Neuronal stem cell (in vitro differentiated cells): ENCODE measurements around the gene FOXE1.

ENCODE experiments used
- DNase-seq: peaks from one replicate; pipeline ENCODE4 v3.0.0-alpha.2; 2013; ENCODE audit warnings: low spot score
- H2AFZ ChIP-seq: one replicate; pipeline ENCODE4 v1.6.1; 2013; ENCODE audit warnings: mild to moderate bottlenecking, low read length, inconsistent platforms
- H2AK5ac ChIP-seq: 2 replicates; pipeline ENCODE4 v1.6.1; 2013; ENCODE audit warnings: low read depth, mild to moderate bottlenecking, inconsistent platforms, low read length, moderate library complexity, mixed read lengths
- H2BK120ac ChIP-seq: 2 replicates; pipeline ENCODE4 v1.6.1; 2013; ENCODE audit warnings: low read depth, mild to moderate bottlenecking, inconsistent platforms, low read length, moderate library complexity, mixed read lengths
- H2BK12ac ChIP-seq: one replicate; pipeline ENCODE4 v1.6.1; 2013; ENCODE audit warnings: low read length, inconsistent platforms
- H2BK15ac ChIP-seq: 2 replicates; pipeline ENCODE4 v1.6.1; 2013; ENCODE audit warnings: mild to moderate bottlenecking, low read length, inconsistent platforms, mixed read lengths
- H2BK5ac ChIP-seq: one replicate; pipeline ENCODE4 v1.6.1; 2013; ENCODE audit warnings: inconsistent platforms, mild to moderate bottlenecking, low read length, moderate library complexity
- H3K14ac ChIP-seq: one replicate; pipeline ENCODE4 v1.6.1; 2013; ENCODE audit warnings: low read length, inconsistent platforms
- H3K18ac ChIP-seq: 2 replicates; pipeline ENCODE4 v1.6.1; 2013; ENCODE audit warnings: low read length, inconsistent platforms
- H3K23ac ChIP-seq: 2 replicates; pipeline ENCODE4 v1.6.1; 2013; ENCODE audit warnings: low read depth, mild to moderate bottlenecking, mixed read lengths, low read length, inconsistent platforms; ENCODE audit not compliant: poor library complexity
- H3K27ac ChIP-seq: replicated peaks from 3 replicates; pipeline ENCODE4 v1.5.1; 2013; ENCODE audit warnings: low read length, inconsistent platforms
- H3K27me3 ChIP-seq, 3 experiments: 2 replicates each; pipeline ENCODE4 v1.6.1; 2013; ENCODE audit warnings: low read length in 3 of 3, mild to moderate bottlenecking in 2 of 3, inconsistent platforms in 1 of 3, low read depth in 1 of 3, mixed read lengths in 1 of 3, moderate library complexity in 1 of 3; ENCODE audit not compliant: control insufficient read depth in 3 of 3, insufficient read depth in 3 of 3
- H3K36me3 ChIP-seq, 2 donors: replicated peaks in 1 of 2; 2 replicates each; pipeline ENCODE4 v1.6.1; 2013; ENCODE audit warnings: low read length in 2 of 2; ENCODE audit not compliant: control insufficient read depth in 2 of 2, insufficient read depth in 2 of 2
- H3K4ac ChIP-seq: 2 replicates; pipeline ENCODE4 v1.6.1; 2013; ENCODE audit warnings: inconsistent platforms, mild to moderate bottlenecking, low read length, moderate library complexity
- H3K4me1 ChIP-seq, 2 donors: 1 replicate in 1 of 2; 2 replicates in 1 of 2; pipeline ENCODE4 v1.6.1; 2013; ENCODE audit warnings: low read length in 2 of 2, low read depth in 1 of 2; ENCODE audit not compliant: control insufficient read depth in 2 of 2, insufficient read depth in 1 of 2
- H3K4me2 ChIP-seq: one replicate; pipeline ENCODE4 v1.6.1; 2013; ENCODE audit warnings: mild to moderate bottlenecking, low read length, inconsistent platforms; ENCODE audit not compliant: insufficient read depth, poor library complexity, severe bottlenecking
- H3K4me3 ChIP-seq, 2 donors: 2 replicates each; pipeline ENCODE4 v1.5.1; 2013; ENCODE audit warnings: low read length in 2 of 2, mild to moderate bottlenecking in 2 of 2, inconsistent platforms in 1 of 2, moderate library complexity in 1 of 2
- H3K79me1 ChIP-seq: one replicate; pipeline ENCODE4 v1.6.1; 2013; ENCODE audit warnings: low read depth, mild to moderate bottlenecking, inconsistent platforms, low read length, moderate library complexity
- H3K9ac ChIP-seq: one replicate; pipeline ENCODE4 v1.6.1; 2013; ENCODE audit warnings: mild to moderate bottlenecking, low read depth, low read length, inconsistent platforms; ENCODE audit not compliant: poor library complexity
- H3K9me3 ChIP-seq, 2 donors: replicated peaks in 1 of 2; 2 replicates each; pipeline versions ENCODE3 to v1.6.1; 2013; ENCODE audit warnings: low read length in 2 of 2, mild to moderate bottlenecking in 2 of 2, inconsistent platforms in 1 of 2, low read depth in 1 of 2, mixed read lengths in 1 of 2, moderate library complexity in 1 of 2; ENCODE audit not compliant: control insufficient read depth in 2 of 2, insufficient read depth in 1 of 2
- H4K8ac ChIP-seq: one replicate; pipeline ENCODE4 v1.6.1; 2013; ENCODE audit warnings: low read depth, mild to moderate bottlenecking, inconsistent platforms, low read length, moderate library complexity
- H4K91ac ChIP-seq: one replicate; pipeline ENCODE4 v1.6.1; 2013; ENCODE audit warnings: low read length, low read depth, mild to moderate bottlenecking, inconsistent platforms; ENCODE audit not compliant: poor library complexity
- WGBS, 2 donors: extraction: QIAGEN DNeasy Blood & Tissue Kit; methylation state at CpG; one replicate each; pipeline ENCODE4 v1.1.7; 2013; ENCODE audit warnings: missing lambda C conversion rate in 2 of 2, mixed read lengths in 1 of 2; ENCODE audit not compliant: insufficient read length in 2 of 2, insufficient replicate concordance in 1 of 2; ENCODE audit errors: extremely low coverage in 2 of 2; 5-methylcytosine and 5-hydroxymethylcytosine counted together

The FOXE1 gene

DNA sequence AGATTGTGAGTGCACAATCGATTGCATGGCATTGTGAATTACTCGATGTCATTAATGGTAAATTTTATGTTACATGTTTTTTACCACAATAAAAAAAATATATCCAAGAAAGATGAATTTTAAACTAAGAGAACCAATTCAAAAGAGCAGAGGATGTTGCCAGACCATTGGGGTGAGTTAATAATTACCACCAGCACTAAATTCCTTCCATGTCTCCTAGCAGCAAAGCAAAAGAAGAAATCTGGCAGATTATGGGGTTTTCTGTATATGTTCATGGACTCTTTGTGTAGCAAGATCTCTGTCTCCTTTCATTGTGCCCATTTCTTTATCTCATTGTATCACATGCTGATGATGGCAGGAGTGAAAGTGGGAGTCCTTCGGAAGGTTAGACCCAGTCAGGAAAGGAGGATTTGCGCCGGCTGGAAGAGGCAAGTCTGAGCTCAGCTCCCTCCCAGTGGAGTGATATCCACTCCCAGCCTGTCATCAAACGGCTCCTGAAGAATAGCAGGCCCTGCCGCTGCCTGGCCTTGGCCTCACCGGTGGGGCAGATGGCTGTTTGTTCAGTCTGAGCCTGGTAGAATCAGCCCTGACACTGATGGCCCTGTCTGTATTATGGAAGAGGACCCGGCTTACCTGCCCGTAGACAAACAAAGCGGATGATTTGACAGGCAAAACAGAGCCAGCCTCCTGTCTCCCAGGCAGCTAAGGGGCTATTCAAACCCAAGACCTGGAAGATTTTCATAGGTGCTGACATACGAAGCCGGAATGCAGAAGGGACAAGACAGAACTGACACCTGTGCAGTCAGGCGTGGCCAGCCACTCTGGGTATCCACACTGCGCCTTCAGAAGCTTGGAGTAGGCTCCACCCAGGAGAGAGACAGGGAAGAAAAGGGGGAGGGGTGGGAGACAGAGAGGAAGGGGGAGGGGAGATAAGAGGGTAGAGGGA is 21.9 kb upstream of the FOXE1 start:
- no peak overlapping the region for H3K18ac ChIP-seq
- H3K9ac ChIP-seq: no peak overlapping the region
- no peaks in the 10 kb centered on the region for H3K36me3 ChIP-seq
- H3K4ac ChIP-seq: no peak overlapping the region
- no peak overlapping the region for H3K23ac ChIP-seq
- no peaks in the 10 kb centered on the region for H3K79me1 ChIP-seq
- peaks cover 0 to 19% (median 2%) of the 10 kb centered on the region in 3 experiments for H3K27me3 ChIP-seq
- H3K9me3 ChIP-seq: no peaks in the 10 kb centered on the region
- no peak overlapping the region for H3K4me2 ChIP-seq
- H2AK5ac ChIP-seq: no peak overlapping the region
- no peak for DNase-seq
- H3K27ac ChIP-seq: no peak overlapping the region
- H2BK12ac ChIP-seq: no peak overlapping the region
- H3K4me1 ChIP-seq: peaks cover 5 to 16% of the 10 kb centered on the region in 2 donors
- no peak overlapping the region for H4K8ac ChIP-seq
- H2BK5ac ChIP-seq: no peak overlapping the region
- no CpG with 5 or more reads among the region's 15 CpGs for WGBS, 2 donors
- H3K14ac ChIP-seq: no peak overlapping the region
- H2BK15ac ChIP-seq: no peak overlapping the region
- no peak overlapping the region for H4K91ac ChIP-seq
- no peak overlapping the region for H3K4me3 ChIP-seq
- H2AFZ ChIP-seq: peak overlapping the region; percentile 83
- no peak overlapping the region for H2BK120ac ChIP-seq

DNA sequence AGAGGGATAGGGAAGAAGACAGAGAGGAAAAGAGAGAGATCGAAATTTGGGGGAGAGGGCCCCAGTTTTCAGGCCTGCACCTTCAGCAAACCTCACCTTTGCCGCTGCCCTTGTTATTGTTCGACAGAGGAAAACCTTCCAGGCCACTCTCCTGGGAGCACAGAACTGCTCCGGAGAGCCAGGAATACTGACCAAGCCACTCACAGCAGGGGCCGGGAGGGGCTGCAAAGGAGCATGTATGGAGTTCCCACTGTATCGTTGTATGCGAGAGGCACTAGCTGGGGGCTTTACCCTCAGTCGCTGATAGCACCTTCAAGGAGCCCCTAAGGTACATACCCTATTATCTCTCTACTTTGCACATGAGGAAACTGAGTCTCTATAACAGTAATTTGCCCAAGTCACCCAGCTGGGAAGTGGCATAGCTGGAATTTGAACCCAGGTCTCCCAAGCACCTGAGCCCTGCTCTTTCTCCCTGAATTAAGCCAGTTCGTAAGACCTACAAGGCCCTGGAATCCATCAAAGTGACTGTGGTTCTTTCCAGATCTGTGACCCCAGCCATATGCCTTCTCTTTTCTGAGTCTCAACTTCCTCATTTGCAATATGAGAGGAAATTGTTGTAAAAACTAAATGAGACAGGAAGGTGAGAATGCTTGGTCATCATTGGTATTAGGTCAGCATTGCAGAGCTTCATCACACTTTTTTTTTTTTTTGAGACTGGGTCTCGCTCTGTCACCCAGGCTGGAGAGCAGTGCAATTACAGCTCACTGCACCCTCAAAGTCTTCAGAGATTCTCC is 21.0 kb upstream of the FOXE1 start:
- H2BK15ac ChIP-seq: no peak overlapping the region
- H2BK120ac ChIP-seq: no peak overlapping the region
- H2BK12ac ChIP-seq: no peak overlapping the region
- no peak overlapping the region for H3K23ac ChIP-seq
- H3K4me1 ChIP-seq: peaks cover 5 to 16% of the 10 kb centered on the region in 2 donors
- peaks cover 0 to 19% (median 2%) of the 10 kb centered on the region in 3 experiments for H3K27me3 ChIP-seq
- no peaks in the 10 kb centered on the region for H3K9me3 ChIP-seq
- no peak overlapping the region for H2BK5ac ChIP-seq
- no peak overlapping the region for H3K4me2 ChIP-seq
- DNase-seq: no peak
- no peaks in the 10 kb centered on the region for H3K36me3 ChIP-seq
- no peak overlapping the region for H3K4ac ChIP-seq
- H3K9ac ChIP-seq: no peak overlapping the region
- no peak overlapping the region for H3K18ac ChIP-seq
- H3K4me3 ChIP-seq: no peak overlapping the region
- no CpG with 5 or more reads among the region's 10 CpGs for WGBS, 2 donors
- no peak overlapping the region for H3K14ac ChIP-seq
- H2AK5ac ChIP-seq: no peak overlapping the region
- no peak overlapping the region for H3K27ac ChIP-seq
- H2AFZ ChIP-seq: peak overlapping the region; percentile 83
- H4K8ac ChIP-seq: no peak overlapping the region
- H4K91ac ChIP-seq: no peak overlapping the region
- no peaks in the 10 kb centered on the region for H3K79me1 ChIP-seq

DNA sequence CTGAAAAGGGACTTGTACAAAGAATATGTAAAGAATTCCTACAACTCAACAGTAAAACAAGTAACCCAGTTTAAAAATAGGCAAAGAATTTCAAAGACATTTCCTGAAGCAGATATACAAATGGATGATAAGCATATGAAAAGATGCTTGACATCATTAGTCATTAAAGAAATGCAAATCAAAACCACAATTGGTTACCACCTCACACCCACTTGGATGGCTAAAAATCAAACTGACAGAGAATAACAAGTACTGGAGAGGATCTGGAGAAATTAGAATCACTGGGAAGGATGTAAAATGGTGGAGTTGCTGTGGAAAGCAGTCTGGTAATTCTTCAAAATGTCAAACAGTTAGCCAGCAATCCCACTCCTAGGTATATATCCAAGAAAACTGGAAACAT is 12.5 kb upstream of the FOXE1 start:
- no peak for DNase-seq

DNA sequence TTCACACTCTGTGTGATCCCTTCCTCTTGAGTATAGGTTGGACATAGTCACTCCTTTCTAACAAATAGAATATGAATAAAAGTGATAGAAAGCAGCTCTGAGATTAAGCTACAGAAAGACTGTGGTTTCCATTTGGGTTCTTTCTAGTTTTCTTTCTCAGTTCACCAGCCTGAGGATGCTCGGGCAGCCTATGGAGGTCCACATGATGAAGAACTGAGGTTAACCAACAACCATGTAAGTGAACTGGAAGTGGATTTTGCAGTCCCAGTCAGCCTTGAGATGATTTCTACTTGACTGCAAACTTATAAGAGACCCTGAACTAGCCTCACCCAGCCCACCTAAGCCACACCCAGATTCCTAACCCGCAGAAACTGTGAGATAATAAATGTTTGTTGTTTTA is 10.1 kb upstream of the FOXE1 start:
- Histone ChIP-seq H3K36me3 (no peaks in the 10 kb centered on the region), H3K4me2 (no peak overlapping the region), H3K27me3 (peaks cover 12 to 49% (median 24%) of the 10 kb centered on the region in 3 experiments), H2BK5ac (no peak overlapping the region), H4K8ac (no peak overlapping the region), H3K4me1 (peaks cover 0 to 3% of the 10 kb centered on the region in 2 donors), H4K91ac (no peak overlapping the region), H3K18ac (no peak overlapping the region), H3K9ac (no peak overlapping the region), H2AK5ac (no peak overlapping the region), H3K23ac (no peak overlapping the region), H3K79me1 (no peaks in the 10 kb centered on the region), H2AFZ (no peak overlapping the region), H3K27ac (no peak overlapping the region), H2BK15ac (no peak overlapping the region), H3K4me3 (no peak overlapping the region), H3K4ac (no peak overlapping the region), H3K9me3 (no peaks in the 10 kb centered on the region), H3K14ac (no peak overlapping the region), H2BK120ac (no peak overlapping the region), H2BK12ac (no peak overlapping the region)
- WGBS, 2 donors: no CpG with 5 or more reads among the region's 2 CpGs
- no peak for DNase-seq

More for the DNA sequence above, 12.5 kb upstream of the FOXE1 start:
- Histone ChIP-seq H2AK5ac (no peak overlapping the region), H3K23ac (no peak overlapping the region), H3K27me3 (peaks cover 0 to 32% (median 2%) of the 10 kb centered on the region in 3 experiments), H3K4ac (no peak overlapping the region), H3K4me1 (no peaks in the 10 kb centered on the region), H2AFZ (no peak overlapping the region), H3K9ac (no peak overlapping the region), H2BK120ac (no peak overlapping the region), H3K79me1 (no peaks in the 10 kb centered on the region), H3K14ac (no peak overlapping the region), H2BK5ac (no peak overlapping the region), H3K18ac (no peak overlapping the region), H3K36me3 (no peaks in the 10 kb centered on the region), H3K4me2 (no peak overlapping the region), H3K27ac (no peak overlapping the region), H2BK15ac (no peak overlapping the region), H4K8ac (no peak overlapping the region), H4K91ac (no peak overlapping the region), H3K9me3 (no peaks in the 10 kb centered on the region), H2BK12ac (no peak overlapping the region), H3K4me3 (no peak overlapping the region)
